Measurements from ENCODE around the gene MPPED2. TPM values are rescaled to one million over a fixed set of nuclear protein-coding genes. Genes with fewer than 3 reads are reported as not detected.

MPPED2 gene
- total RNA-seq, 1 donor from 2014 or later = not detected

DNA sequence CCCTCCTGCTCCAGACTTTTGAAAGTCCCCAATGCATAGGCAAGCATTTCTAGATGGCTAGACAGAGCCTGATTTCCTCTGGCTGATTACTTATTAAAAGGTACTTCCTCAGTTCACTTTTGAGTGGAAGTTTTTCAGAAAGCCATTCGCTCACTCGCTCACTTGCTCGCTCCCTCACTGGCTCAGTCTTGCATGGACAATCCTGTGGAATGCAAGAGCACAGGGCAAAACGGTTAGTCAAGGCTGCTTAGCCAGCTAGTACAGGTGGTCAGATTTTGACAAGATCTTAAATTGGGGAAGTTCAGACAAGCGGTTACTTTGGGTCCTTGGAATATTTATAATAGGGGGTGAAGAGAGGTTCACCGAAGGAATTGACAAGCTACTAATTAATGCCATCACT is 162.3 kb downstream of the MPPED2 start:
- DNase-seq (ENCODE audit: low read depth, low spot score) = no peak

DNA sequence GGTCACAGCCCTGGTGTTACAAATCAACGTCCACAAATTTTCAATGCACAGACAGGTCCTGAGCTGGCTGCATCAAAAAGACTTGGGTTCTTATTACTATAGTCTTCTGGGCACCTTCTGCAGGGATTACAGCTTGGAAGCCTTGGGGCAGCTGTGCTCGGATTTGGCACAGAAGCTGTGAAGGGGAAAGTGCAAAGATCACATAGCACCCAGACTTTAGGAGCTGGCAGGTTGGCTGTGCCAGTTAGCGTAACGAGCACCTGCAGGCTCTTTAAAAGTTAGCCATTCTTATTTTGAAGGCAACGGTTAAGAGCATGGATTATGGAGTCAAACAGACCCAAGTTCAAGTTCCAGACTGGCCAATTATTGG is 162.9 kb downstream of the MPPED2 start:
- DNase-seq (ENCODE audit: low read depth, low spot score) = no peak

DNA sequence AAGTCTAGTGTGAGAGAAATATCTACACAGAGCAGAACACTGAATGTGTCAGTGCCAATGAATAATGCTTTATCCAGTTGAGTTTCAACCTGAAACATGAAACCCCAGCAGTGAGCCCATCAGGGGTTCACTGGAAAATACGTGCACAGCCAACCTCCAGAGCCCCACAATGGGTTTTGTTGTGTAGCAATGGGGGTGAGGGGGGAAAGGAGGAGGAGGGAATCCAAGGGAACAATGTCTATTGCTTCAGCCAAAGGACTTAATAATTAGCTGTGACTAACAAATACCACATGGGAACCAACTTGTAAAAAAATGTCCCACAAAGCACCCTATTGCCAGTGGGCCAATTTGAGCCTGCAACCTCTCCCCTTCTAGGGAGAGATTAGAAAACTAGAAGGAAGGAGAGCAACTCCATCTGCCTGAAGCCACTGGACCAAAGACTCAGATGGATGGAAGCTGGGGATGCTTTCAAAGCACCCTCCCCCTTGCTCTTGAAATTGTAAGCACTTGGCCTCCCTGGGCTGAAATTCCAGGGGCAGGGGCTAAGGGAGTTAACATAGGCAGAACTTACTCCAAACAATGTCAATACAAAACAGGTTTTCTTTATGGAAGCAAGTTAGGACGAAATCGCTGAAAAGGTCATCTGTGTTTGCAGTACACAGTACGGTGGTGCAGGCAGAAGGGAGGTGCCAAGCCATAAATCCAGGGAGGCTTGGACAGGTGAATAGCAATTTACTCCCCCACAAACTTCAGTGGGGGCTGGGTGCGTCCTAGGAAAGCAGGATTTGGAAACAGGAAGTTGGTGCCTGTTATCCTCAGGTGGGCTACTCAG is 163.5 kb downstream of the MPPED2 start:
- DNase-seq (ENCODE audit: low read depth, low spot score) = no peak

DNA sequence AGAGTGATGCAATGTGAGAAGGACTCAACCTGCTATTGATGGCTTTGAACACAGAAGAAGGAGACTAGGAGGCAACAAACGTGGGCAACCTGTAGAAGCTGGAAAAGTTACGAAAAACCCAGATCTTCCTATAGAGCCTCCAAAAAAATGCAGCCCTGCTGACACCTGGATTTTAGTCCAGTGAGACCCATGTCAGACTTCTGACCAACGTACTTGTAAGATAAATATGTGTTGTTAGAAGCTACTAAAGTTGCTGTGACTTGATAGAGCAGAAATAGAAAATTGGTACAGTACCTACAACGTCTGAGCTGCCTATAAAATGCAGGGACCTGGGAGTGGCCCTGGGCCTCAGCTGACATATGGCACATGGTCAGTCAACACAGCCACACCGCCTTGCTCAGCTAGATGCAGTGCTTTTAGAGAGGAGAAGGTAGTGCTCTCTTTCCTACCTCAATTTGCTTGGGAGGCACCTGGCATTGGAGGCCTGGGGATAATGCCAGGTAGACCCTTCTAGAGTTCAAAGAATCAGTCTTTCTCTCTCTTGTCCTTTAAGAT is 165.8 kb downstream of the MPPED2 start:
- no peak for DNase-seq (ENCODE audit: low read depth, low spot score)

DNA sequence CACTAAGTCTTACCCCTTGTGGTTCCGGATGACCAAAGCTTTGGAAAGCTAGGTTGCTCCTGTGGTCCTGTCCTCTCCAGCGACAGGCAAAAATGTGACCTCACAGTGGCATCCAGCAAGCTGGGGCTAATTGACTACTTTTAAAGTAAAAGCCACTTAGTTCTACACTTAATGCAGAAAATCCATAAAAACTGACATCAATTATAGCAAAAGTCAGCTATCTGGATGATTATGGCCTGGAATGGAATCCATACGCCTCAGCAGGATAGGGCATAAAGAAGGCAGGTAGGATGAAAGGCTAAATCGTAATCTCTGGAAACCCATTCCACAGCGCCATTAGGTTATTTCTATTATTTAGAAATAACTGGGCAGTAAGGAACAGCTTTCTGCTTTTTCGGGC is 171.3 kb downstream of the MPPED2 start:
- DNase-seq (ENCODE audit: low read depth, low spot score) = no peak

DNA sequence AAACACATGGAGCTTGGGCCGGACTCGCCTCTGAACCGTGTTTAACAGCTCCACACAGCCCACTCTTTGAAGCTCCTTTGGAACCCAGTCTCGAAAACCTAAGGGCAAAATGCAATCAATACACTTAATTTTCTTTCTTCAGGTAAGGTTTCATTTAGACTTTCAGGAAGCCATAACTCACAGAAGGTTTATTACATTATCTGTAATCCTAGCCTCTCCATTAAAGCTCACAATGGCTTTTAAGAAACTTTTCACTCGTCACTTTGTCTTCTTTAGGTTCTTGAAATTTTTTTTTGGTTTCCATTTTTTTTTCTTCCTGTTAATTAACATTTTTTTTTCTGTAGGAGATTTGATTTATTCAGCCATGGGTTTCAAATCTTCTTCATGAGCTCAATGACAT is 171.9 kb downstream of the MPPED2 start:
- DNase-seq (ENCODE audit: low read depth, low spot score) = no peak

DNA sequence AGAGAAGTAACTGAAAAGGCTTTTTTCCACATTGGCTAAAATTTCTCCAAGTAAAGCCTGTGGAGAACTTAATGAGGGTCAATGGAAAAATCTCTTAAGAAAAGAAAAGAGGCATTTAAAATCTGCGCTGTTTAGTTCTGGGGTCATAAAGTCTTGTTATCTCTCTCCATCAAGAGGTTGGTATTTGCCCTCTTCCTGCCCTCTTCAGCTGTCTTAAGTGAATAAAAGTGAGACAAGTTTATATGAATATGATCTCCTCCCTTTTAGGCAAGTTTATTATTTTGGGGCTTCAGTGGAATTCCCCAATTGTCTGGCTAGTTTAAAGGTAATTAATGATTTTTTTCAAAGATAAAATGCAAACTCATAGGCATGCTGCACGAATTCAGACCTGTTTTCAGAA is 173.6 kb downstream of the MPPED2 start:
- DNase-seq (ENCODE audit: low read depth, low spot score) = no peak

- DNase-seq (ENCODE audit: low read depth, low spot score) = no peak
These were observed 174.8 kb downstream of the MPPED2 start for GRCh38 chr11:30411383-30411782.

- no peak for DNase-seq (ENCODE audit: low read depth, low spot score)
These were observed 179.0 kb downstream of the MPPED2 start for GRCh38 chr11:30406978-30407762.

DNA sequence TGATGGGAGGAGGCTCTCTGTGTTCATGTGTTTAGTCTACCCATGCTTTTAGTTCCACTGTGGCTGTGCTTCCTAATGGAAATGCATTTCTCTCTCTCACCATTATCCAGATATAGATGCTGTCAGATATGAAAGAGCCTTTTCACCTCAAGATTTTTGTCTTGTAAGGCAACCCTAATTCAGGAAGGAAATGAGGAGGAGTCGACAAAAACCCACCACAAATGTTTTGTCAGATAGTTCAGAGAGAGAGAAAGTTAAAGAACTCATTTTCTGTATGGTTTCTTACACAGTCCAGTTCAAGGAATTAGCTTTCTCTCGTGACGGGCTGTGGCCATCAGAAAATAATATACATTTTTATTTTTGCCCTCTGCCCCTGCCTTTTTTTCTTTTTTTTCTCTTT is 180.8 kb downstream of the MPPED2 start:
- DNase-seq (ENCODE audit: low read depth, low spot score) = no peak

- no peak for DNase-seq (ENCODE audit: low read depth, low spot score)
These were observed 182.0 kb downstream of the MPPED2 start for GRCh38 chr11:30404136-30404535.

GRCh38 chr11:30395751-30396150 is 190.4 kb downstream of the MPPED2 start:
- DNase-seq (ENCODE audit: low read depth, low spot score) = no peak

- no peak for DNase-seq (ENCODE audit: low read depth, low spot score)
These were observed 193.1 kb downstream of the MPPED2 start for GRCh38 chr11:30393012-30393411.

DNA sequence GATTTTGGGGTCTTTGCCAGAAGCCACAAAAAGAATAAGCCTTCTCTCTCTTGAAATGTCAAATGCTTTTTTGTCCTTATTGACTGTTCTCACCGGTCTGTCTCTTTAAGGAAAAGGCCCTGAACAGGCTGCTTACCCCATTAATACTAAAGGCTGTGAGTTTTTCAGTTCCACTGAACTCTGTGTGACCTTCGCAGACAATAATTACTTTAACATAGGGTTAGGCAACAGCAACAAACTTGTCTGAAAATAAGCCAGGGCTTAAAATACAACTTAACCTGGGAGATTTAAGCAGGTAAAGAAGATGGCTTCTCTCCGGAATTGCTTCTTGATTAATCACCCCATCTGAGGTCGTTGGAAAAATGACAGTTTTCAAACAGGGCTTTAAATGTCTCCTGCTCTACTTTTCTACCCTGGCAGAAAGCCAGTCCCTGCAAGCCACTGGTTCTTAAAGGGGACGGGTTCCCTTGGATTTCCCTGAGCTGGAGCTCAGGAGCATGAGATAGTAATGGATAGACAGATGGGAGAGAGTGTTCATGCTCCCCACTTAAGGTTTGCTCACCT is 193.8 kb downstream of the MPPED2 start:
- no peak for DNase-seq (ENCODE audit: low read depth, low spot score)

DNA sequence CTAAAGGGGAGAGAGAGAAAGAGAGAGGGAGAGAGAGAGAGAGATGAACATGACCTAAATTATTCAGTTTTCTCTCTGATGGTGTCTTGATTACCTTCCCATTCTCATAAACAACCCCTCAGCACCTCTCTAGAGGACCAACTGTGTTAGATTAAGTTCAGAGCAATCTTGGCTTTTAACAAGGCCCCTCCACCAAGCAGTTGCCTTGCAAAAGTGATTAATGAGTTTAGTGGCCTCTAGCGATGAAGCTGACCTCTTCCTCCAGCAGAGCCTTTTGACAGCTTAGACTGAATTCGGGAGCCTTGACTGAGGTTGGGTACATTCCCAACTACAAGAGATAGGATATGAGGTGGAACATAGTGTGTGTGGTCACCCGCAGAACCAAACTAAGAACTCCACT is 197.2 kb downstream of the MPPED2 start:
- no peak for DNase-seq (ENCODE audit: low read depth, low spot score)

- DNase-seq (ENCODE audit: low read depth, low spot score) = no peak
These were observed 198.0 kb downstream of the MPPED2 start for GRCh38 chr11:30387891-30388861.

DNA sequence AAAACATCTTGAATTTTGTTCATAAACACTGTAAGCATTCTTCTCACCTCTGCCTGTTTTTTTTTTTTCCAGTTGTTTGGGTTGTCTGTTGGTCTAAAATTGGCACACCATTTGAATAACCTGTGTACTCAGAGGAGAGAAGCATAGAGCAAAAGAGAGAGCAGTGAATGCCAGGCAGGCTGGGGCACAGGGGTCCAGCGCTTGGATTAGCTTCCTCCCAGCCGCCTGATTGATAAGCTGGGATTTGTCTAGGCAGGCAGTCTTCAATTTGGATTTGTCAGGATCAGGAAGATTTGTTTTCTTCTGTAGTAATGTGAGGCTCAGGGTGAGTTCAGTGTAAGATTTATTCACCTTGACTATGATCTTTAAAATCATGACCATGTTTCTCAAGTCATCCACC is 204.3 kb downstream of the MPPED2 start:
- no peak for DNase-seq (ENCODE audit: low read depth, low spot score)

DNA sequence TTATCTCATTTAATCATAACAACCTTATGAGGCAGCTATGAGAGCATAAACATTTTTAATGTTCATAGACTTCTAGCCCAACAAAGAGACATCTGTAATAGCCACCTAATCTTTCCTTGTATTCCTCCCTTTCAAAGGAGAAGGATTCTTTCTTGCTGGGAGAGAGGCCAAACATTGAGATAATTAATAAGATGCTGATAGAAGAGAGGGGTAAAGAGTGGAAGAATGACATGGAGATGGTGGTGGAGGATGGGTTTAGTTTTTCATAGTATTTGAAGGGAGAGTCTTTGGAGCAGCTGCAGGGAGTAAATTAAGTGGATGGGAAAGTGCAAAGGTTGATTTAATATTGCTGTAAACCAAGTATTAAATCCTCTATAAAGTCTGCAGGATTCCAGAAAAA is 205.3 kb downstream of the MPPED2 start:
- no peak for DNase-seq (ENCODE audit: low read depth, low spot score)

DNA sequence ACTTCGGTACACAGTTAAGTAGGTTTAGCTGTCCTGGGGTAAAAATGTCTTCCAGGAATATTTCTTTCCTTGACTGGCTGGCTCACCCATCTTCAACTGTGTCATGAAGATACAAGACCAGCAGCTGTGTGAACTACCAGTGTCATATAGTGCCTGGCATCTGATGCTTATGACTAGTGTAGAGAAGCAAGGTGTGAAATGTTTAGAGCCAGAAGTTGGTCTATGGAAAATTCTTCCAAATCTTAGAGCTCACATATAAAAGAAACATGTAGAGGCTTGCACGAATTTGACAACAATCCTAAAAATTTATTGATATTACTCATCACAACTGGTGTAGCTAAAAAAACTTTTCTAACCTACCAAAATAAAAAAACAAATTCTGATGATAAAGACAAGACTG is 208.8 kb downstream of the MPPED2 start:
- no peak for DNase-seq (ENCODE audit: low read depth, low spot score)

DNA sequence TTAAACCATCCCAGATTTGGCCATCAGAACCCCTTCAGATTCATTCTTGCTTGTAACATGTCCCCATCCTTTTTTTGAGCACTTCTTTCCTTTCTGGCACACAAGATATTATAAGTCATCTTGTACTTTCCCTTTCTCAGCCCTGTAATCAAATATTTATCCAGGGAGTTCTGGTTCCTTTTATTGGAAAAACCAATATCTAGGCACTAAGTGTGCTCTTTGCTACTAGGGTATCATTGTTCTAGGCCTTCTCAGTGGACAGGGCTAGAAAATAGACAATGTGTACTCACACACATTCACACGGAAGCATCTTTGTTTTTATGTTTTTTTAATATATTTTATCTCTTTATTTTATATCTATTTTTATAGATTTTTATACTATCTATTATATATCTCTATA is 216.0 kb downstream of the MPPED2 start:
- DNase-seq (ENCODE audit: low read depth, low spot score) = no peak

DNA sequence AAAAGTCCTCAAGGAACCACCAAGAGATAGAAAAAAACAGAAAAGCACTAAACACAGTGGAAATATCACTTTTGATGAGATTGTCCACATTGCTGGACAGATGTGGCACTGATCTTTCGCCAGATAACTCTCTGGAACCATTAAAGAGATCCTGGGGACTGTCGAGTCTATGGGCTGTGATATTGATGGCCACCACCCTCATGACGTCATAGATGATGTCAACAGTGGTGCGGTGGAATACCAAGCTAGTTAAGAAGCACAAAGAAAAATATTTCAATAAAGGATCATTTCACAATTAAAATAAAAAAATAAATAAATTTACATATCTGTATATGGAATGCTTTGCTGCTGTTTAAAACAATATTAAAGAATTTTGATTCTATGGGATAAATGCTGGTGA is 217.8 kb downstream of the MPPED2 start:
- no peak for DNase-seq (ENCODE audit: low read depth, low spot score)
